ENCODE results near the gene JPT1.

JPT1 gene

GRCh38 chr17:75103601-75104554 is 50.4 kb downstream of the JPT1 start:
- no peak for DNase-seq (ENCODE audit: low read depth, low spot score)
- no peaks in the 10 kb centered on the region for H3K9me3 ChIP-seq (ENCODE audit: control insufficient read depth, insufficient read depth, low read length)
- H3K4me3 ChIP-seq (ENCODE audit: low read length): no peak overlapping the region
- H3K36me3 ChIP-seq (ENCODE audit: control insufficient read depth, insufficient read depth, low read length): peaks cover 11% of the 10 kb centered on the region
- no peaks in the 10 kb centered on the region for H3K4me1 ChIP-seq (ENCODE audit: control insufficient read depth, insufficient read depth, low read length)
- H3K27ac ChIP-seq (ENCODE audit: low read length): no peak overlapping the region
- WGBS (ENCODE audit: insufficient coverage, insufficient read length): no CpG with 5 or more reads among the region's 14 CpGs
- no peaks in the 10 kb centered on the region for H3K27me3 ChIP-seq (ENCODE audit: control insufficient read depth, insufficient read depth, low read length)

DNA sequence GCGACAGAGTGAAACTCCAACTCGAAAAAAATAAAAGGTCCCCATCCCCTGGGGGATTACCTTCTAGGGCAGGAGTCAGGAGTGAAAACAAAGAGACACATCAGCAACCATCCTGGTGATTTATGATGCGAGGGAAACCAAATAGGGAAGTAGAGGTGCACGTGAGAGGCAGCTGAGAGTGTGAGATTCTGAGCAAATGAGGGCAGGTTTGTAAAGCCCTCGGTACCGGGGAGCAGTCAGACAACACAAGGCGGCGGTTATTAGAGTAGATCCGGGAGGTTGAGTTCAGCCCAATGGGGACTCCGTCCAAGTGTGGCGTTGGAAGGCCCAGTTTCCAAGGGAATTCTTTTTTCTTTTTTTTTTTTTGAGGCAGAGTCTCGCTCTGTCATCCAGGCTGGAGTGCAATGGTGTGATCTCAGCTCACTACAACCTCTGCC is 51.9 kb downstream of the JPT1 start:
- Histone ChIP-seq H3K27ac (ENCODE audit: low read length) (no peak overlapping the region), H3K4me1 (ENCODE audit: control insufficient read depth, insufficient read depth, low read length) (no peaks in the 10 kb centered on the region), H3K36me3 (ENCODE audit: control insufficient read depth, insufficient read depth, low read length) (peaks cover 18% of the 10 kb centered on the region), H3K4me3 (ENCODE audit: low read length) (no peak overlapping the region), H3K9me3 (ENCODE audit: control insufficient read depth, insufficient read depth, low read length) (no peaks in the 10 kb centered on the region), H3K27me3 (ENCODE audit: control insufficient read depth, insufficient read depth, low read length) (no peaks in the 10 kb centered on the region)
- no peak for DNase-seq (ENCODE audit: low read depth, low spot score)
- no CpG with 5 or more reads among the region's 12 CpGs for WGBS (ENCODE audit: insufficient coverage, insufficient read length)

GRCh38 chr17:75099881-75100595 is 54.3 kb downstream of the JPT1 start:
- no peak overlapping the region for H3K27ac ChIP-seq (ENCODE audit: low read length)
- no peak for DNase-seq (ENCODE audit: low read depth, low spot score)
- no peak overlapping the region for H3K4me3 ChIP-seq (ENCODE audit: low read length)
- H3K27me3 ChIP-seq (ENCODE audit: control insufficient read depth, insufficient read depth, low read length): no peaks in the 10 kb centered on the region
- peaks cover 18% of the 10 kb centered on the region for H3K36me3 ChIP-seq (ENCODE audit: control insufficient read depth, insufficient read depth, low read length)
- no peaks in the 10 kb centered on the region for H3K9me3 ChIP-seq (ENCODE audit: control insufficient read depth, insufficient read depth, low read length)
- no peaks in the 10 kb centered on the region for H3K4me1 ChIP-seq (ENCODE audit: control insufficient read depth, insufficient read depth, low read length)
- WGBS (ENCODE audit: insufficient coverage, insufficient read length): no CpG with 5 or more reads among the region's 31 CpGs

DNA sequence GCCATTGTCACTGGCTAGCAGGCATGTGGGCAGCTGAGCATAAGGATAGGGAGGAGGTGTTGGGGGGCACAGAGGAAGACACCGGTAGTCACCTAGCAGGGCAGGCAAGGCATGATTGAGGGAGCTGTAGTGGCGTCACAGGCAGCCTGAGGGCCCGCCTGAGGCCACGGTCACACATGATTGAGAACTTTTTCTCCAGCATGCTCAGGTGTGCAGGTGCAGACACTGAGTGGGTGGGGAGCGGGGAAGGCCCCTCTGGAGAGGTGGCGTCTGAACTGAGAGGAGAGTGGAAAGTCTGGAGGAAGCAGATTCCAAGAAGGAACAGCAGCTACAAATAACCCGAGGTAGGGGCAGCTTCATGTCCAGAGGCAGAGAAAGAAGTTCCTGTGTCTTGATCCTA is 55.5 kb downstream of the JPT1 start:
- Histone ChIP-seq H3K9me3 (ENCODE audit: control insufficient read depth, insufficient read depth, low read length) (no peaks in the 10 kb centered on the region), H3K36me3 (ENCODE audit: control insufficient read depth, insufficient read depth, low read length) (peaks cover 18% of the 10 kb centered on the region), H3K27ac (ENCODE audit: low read length) (no peak overlapping the region), H3K4me1 (ENCODE audit: control insufficient read depth, insufficient read depth, low read length) (no peaks in the 10 kb centered on the region), H3K27me3 (ENCODE audit: control insufficient read depth, insufficient read depth, low read length) (no peaks in the 10 kb centered on the region), H3K4me3 (ENCODE audit: low read length) (no peak overlapping the region)
- no CpG with 5 or more reads among the region's 7 CpGs for WGBS (ENCODE audit: insufficient coverage, insufficient read length)
- no peak for DNase-seq (ENCODE audit: low read depth, low spot score)

DNA sequence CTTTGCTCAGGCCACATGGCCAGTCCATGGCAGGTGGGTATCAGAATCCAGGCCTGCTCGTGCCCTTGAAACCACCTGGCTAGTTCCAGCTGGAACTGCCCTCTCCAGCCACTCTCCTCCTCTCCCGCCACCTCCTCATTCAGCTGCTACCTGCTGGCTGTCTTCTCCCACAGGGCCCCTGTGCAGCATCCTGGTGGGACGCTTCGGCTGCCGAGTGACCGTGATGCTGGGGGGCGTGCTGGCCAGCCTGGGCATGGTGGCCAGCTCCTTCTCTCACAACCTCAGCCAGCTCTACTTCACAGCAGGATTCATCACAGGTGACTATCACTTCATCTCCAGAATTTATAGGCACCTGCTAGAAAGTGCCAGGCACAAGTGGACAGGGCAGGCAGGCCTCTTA is 56.4 kb downstream of the JPT1 start:
- Histone ChIP-seq H3K4me3 (ENCODE audit: low read length) (no peak overlapping the region), H3K9me3 (ENCODE audit: control insufficient read depth, insufficient read depth, low read length) (no peaks in the 10 kb centered on the region), H3K4me1 (ENCODE audit: control insufficient read depth, insufficient read depth, low read length) (peaks cover 2% of the 10 kb centered on the region; the same call in 1 of the 2 replicates), H3K27ac (ENCODE audit: low read length) (no peak overlapping the region), H3K36me3 (ENCODE audit: control insufficient read depth, insufficient read depth, low read length) (peaks cover 18% of the 10 kb centered on the region), H3K27me3 (ENCODE audit: control insufficient read depth, insufficient read depth, low read length) (no peaks in the 10 kb centered on the region)
- DNase-seq (ENCODE audit: low read depth, low spot score): no peak
- WGBS (ENCODE audit: insufficient coverage, insufficient read length): no CpG with 5 or more reads among the region's 7 CpGs

DNA sequence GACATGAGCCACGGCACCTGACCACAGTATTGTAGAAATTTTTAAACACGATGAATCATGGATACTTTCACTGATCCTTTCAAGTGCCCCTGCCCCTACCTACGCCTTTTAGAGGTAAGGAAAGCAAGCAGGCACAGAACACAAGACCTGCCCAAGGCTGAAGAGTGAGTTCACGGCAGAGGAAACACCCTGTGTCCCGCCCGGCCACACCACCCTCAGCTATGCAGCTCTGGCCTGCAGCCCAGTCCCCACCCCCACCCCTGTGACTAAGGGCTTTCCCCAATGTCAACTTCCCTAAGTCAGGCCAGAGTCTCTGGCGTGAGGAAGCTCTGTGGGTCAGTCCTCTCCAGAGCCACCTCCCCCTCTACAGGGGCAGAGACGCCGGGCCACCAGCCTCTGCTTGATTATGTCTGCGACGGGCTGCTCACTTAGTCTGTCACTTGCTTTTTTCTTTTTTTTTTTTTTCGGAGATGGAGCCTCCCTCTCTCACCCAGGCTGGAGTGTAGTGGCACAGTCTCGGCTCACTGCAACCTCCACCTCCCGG is 58.2 kb downstream of the JPT1 start:
- DNase-seq (ENCODE audit: low read depth, low spot score): no peak
- peaks cover 3% of the 10 kb centered on the region for H3K4me1 ChIP-seq (ENCODE audit: control insufficient read depth, insufficient read depth, low read length)
- no peak overlapping the region for H3K27ac ChIP-seq (ENCODE audit: low read length)

DNA sequence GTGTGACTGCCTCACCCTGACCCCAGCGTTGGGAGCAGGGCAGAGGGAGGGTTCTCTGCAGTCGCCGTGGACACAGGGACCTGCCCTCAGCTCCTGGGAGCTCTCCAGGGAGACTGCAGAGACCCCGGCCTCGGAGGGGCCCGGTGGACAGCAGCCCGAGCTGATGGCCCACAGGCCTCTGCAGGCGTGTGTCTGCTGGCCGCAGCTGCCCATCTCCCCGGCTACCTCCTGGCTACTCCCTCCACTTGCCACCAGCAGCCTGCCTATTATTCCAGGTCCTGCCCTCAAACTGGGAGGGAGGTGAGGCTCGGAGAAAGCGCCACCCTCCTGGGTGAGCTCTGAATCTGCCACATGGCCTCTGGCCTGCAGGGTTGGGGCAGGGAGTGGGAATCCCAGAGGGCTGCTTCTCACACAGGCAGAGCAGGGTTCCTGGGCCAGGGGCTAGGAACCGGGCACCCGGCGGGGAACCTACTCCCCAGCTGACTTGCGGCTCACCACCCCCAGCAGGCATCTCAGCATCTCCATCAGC is 59.4 kb downstream of the JPT1 start:
- Histone ChIP-seq H3K4me3 (ENCODE audit: low read length) (no peak overlapping the region), H3K9me3 (ENCODE audit: control insufficient read depth, insufficient read depth, low read length) (no peaks in the 10 kb centered on the region), H3K27ac (ENCODE audit: low read length) (no peak overlapping the region), H3K4me1 (ENCODE audit: control insufficient read depth, insufficient read depth, low read length) (peaks cover 3% of the 10 kb centered on the region), H3K27me3 (ENCODE audit: control insufficient read depth, insufficient read depth, low read length) (no peaks in the 10 kb centered on the region), H3K36me3 (ENCODE audit: control insufficient read depth, insufficient read depth, low read length) (peaks cover 11% of the 10 kb centered on the region; the same call in 1 of the 2 replicates)
- no peak for DNase-seq (ENCODE audit: low read depth, low spot score)
- WGBS (ENCODE audit: insufficient coverage, insufficient read length): no CpG with 5 or more reads among the region's 16 CpGs

More for the DNA sequence above, 58.2 kb downstream of the JPT1 start:
- no peaks in the 10 kb centered on the region for H3K9me3 ChIP-seq (ENCODE audit: control insufficient read depth, insufficient read depth, low read length)
- H3K4me3 ChIP-seq (ENCODE audit: low read length): no peak overlapping the region
- no CpG with 5 or more reads among the region's 14 CpGs for WGBS (ENCODE audit: insufficient coverage, insufficient read length)
- H3K36me3 ChIP-seq (ENCODE audit: control insufficient read depth, insufficient read depth, low read length): peaks cover 18% of the 10 kb centered on the region
- no peaks in the 10 kb centered on the region for H3K27me3 ChIP-seq (ENCODE audit: control insufficient read depth, insufficient read depth, low read length)

DNA sequence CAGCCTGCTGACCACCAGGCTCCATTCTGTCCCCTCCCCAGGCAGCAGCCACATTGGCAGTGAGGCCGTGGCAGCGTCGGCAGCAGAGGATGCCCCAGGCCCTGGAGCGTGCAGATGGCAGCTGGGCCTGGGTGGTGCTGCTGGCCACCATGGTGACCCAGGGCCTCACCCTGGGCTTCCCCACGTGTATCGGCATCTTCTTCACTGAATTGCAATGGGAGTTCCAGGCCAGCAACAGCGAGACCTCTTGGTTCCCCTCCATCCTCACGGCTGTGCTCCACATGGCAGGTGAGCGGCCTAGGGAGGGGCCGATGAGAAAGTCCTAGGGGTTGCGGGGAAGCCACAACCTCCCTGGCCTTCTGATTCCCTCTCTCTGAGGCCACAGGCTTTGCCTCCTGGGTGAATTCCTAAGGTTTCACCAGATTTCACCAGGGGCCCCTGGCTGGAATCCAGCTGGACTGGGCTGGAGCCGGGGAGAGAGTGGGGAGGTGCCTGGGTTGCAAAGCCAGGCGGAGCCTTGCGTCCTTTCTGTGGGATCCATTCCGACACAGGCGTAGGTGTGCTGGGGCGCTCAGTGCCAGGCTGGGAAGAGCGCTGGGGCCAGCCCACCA is 60.7 kb downstream of the JPT1 start:
- no peak overlapping the region for H3K27ac ChIP-seq (ENCODE audit: low read length)
- DNase-seq (ENCODE audit: low read depth, low spot score): no peak
- H3K4me1 ChIP-seq (ENCODE audit: control insufficient read depth, insufficient read depth, low read length): peaks cover 5% of the 10 kb centered on the region
- 0 out of 2 replicates have a peak, but pooled peaks cover 5% of the 10 kb centered on the region for H3K36me3 ChIP-seq (ENCODE audit: control insufficient read depth, insufficient read depth, low read length)
- no peaks in the 10 kb centered on the region for H3K9me3 ChIP-seq (ENCODE audit: control insufficient read depth, insufficient read depth, low read length)
- H3K4me3 ChIP-seq (ENCODE audit: low read length): no peak overlapping the region
- WGBS (ENCODE audit: insufficient coverage, insufficient read length): no CpG with 5 or more reads among the region's 18 CpGs
- no peaks in the 10 kb centered on the region for H3K27me3 ChIP-seq (ENCODE audit: control insufficient read depth, insufficient read depth, low read length)

- Histone ChIP-seq H3K4me1 (ENCODE audit: control insufficient read depth, insufficient read depth, low read length) (peaks cover 5% of the 10 kb centered on the region), H3K4me3 (ENCODE audit: low read length) (no peak overlapping the region), H3K9me3 (ENCODE audit: control insufficient read depth, insufficient read depth, low read length) (no peaks in the 10 kb centered on the region), H3K27me3 (ENCODE audit: control insufficient read depth, insufficient read depth, low read length) (no peaks in the 10 kb centered on the region), H3K27ac (ENCODE audit: low read length) (no peak overlapping the region), H3K36me3 (ENCODE audit: control insufficient read depth, insufficient read depth, low read length) (no peaks in the 10 kb centered on the region)
- no CpG with 5 or more reads among the region's 10 CpGs for WGBS (ENCODE audit: insufficient coverage, insufficient read length)
- no peak for DNase-seq (ENCODE audit: low read depth, low spot score)
Observed at GRCh38 chr17:75091855-75092327, 62.4 kb downstream of the JPT1 start.

Measured in iPS DF 6.9 (cell line).